ENCODE results near the gene TMEM94. TPM values are rescaled to one million over a fixed set of nuclear protein-coding genes. Genes with fewer than 3 reads are reported as not detected.

Gene TMEM94
- total RNA-seq, 1 donor from 2014 or later: 112 TPM

DNA sequence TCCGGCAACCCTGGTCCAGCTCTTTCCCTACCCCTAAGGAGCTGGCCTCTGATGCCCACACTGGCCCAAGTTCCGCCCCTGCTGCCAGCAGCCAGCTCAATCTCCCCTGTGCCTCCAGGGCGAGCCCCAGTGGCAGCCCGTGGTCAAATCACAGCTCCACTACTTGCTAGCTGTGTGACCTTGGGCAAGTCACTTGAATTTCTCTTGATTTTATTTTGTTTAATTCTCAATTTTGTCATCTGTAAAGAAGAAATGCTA lies 48.6 kb downstream of the TMEM94 start:
- no peaks in the 10 kb centered on the region for H3K36me3 Mint-ChIP-seq
- H3K4me3 Mint-ChIP-seq: no peak overlapping the region
- TF ChIP-seq, protein P1, sequence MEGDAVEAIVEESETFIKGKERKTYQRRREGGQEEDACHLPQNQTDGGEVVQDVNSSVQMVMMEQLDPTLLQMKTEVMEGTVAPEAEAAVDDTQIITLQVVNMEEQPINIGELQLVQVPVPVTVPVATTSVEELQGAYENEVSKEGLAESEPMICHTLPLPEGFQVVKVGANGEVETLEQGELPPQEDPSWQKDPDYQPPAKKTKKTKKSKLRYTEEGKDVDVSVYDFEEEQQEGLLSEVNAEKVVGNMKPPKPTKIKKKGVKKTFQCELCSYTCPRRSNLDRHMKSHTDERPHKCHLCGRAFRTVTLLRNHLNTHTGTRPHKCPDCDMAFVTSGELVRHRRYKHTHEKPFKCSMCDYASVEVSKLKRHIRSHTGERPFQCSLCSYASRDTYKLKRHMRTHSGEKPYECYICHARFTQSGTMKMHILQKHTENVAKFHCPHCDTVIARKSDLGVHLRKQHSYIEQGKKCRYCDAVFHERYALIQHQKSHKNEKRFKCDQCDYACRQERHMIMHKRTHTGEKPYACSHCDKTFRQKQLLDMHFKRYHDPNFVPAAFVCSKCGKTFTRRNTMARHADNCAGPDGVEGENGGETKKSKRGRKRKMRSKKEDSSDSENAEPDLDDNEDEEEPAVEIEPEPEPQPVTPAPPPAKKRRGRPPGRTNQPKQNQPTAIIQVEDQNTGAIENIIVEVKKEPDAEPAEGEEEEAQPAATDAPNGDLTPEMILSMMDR (conservative IDR thresholded peaks at IDR 0.05): no peak
- no peak overlapping the region for H3K27ac Mint-ChIP-seq
- H3K9me3 Mint-ChIP-seq: no peaks in the 10 kb centered on the region
- no peaks in the 10 kb centered on the region for H3K27me3 Mint-ChIP-seq
- DNase-seq (ENCODE audit: extremely low spot score, unreplicated experiment): no peak
- peaks cover 11% of the 10 kb centered on the region for H3K4me1 Mint-ChIP-seq (ENCODE audit: unreplicated experiment)

DNA sequence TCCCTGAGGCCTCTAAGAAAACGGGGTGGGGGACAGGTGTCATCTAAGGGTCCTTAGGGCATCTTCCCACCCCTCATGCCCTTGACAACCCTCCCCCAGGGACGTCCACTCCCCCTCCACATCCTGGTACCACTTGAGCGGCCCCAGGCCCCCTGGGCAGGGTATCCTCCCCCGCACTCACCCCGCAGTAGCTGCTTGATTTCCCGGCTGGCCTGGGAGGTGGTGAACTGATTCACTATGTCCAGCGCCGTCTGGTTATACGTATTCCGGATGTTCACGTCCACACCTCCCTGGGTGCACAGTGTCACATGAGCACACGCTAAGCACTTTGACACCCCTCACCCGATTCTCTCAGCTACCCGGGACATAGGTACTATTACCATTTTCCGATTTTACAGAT lies 49.2 kb downstream of the TMEM94 start:
- DNase-seq (ENCODE audit: extremely low spot score, unreplicated experiment): no peak
- Mint-ChIP-seq H3K27me3 (no peaks in the 10 kb centered on the region), H3K9me3 (no peaks in the 10 kb centered on the region), H3K27ac (no peak overlapping the region), H3K4me3 (no peak overlapping the region), H3K4me1 (ENCODE audit: unreplicated experiment) (peaks cover 11% of the 10 kb centered on the region), H3K36me3 (no peaks in the 10 kb centered on the region)
- TF ChIP-seq, protein P1 (conservative IDR thresholded peaks at IDR 0.05): no peak

DNA sequence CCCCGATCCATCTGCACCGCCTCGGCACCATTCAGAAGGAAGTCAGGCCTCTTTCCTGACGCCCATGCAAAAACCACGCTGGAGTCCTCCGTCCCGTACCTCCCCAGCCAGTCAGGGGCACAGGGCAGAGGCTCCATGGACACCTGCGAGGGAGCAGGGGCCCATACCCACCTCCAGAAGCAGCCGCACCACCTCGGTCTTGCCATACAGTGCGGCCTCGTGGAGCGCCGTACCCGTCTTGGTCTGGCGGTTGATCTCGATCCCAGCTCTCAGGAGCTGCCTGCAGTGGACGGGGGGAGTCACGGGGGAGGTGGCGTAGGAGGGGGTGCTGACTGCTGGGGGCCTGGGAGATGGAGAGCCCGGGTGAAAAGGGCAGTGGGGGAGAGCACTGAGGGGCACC lies 49.7 kb downstream of the TMEM94 start:
- Mint-ChIP-seq H3K4me3 (no peak overlapping the region), H3K4me1 (ENCODE audit: unreplicated experiment) (peaks cover 11% of the 10 kb centered on the region), H3K27ac (no peak overlapping the region)

DNA sequence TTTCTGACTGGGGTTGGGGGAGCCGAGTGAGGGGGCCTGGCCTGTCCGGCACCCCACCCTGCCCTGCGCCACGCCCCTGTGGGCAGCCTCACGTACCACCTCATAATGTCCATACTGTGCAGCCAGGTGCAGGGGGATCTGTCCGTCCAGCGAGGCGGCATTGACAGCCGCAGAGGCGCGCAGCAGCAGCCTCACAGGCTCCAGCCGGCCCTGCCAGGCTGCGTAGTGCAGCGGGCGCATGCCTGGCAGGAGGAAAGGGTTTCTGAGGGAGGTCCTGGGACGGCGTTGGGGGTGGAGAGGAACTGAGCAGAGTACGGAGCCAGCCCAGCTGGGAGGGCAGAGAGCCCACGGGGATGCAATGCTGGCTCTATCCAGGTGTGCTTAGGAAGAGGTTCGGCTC lies 50.5 kb downstream of the TMEM94 start:
- TF ChIP-seq, protein P1 (conservative IDR thresholded peaks at IDR 0.05): no peak
- no peaks in the 10 kb centered on the region for H3K9me3 Mint-ChIP-seq
- no peak overlapping the region for H3K27ac Mint-ChIP-seq
- no peak for DNase-seq (ENCODE audit: extremely low spot score, unreplicated experiment)
- H3K4me3 Mint-ChIP-seq: no peak overlapping the region
- no peaks in the 10 kb centered on the region for H3K36me3 Mint-ChIP-seq
- no peaks in the 10 kb centered on the region for H3K27me3 Mint-ChIP-seq
- H3K4me1 Mint-ChIP-seq (ENCODE audit: unreplicated experiment): peaks cover 11% of the 10 kb centered on the region

More for the DNA sequence above, 49.7 kb downstream of the TMEM94 start:
- Mint-ChIP-seq H3K36me3 (no peaks in the 10 kb centered on the region), H3K27me3 (no peaks in the 10 kb centered on the region), H3K9me3 (no peaks in the 10 kb centered on the region)
- DNase-seq (ENCODE audit: extremely low spot score, unreplicated experiment): no peak
- TF ChIP-seq, protein P1 (conservative IDR thresholded peaks at IDR 0.05): no peak

DNA sequence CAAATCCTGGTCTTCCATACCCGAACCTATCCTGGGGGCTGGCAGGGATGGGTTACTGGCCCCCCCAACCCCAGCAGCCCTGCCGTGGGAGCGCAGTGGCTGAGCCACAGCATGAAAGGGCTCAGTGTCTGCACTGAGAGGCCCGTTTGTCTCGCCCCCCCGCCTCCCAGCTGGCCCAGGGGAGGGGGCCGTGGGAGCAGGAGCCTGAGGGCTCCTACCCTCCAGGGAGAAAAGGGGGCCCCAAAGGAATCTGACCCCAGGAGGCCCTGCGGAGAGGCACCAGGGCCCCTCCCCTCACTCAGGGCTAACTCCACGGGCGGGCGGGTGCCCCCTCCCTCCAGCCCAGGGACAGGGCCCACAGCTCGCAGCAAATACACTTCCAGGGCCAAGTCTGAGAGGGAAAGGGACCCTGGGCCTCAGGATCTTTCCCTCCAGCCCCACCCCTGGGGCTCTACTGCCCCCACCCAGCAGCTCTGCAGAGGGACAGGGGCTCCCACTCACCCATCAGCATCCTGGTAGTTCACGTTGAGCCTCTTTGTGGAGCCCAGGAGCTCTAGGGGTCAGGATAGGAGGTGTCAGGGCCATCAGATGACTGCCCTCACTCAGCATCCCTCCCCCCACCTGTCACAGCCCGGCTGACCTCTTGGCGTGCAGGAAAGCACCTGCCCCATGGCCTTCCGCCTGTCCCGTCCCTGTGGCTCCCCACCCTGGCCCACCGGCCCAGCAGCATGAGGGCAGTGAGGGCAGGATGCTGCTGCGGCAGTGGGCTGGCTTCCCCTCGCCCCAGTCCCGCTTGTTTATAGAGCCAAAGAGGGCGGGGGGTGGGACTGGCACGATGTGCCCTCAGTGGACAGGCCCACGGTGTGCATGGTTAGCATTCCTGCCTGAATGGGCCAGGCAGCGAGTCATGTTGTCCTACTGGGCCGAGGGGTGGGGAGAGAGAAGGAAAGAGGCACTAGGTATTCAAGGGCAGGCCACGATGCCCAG lies 51.6 kb downstream of the TMEM94 start:
- Mint-ChIP-seq H3K36me3 (no peaks in the 10 kb centered on the region), H3K27me3 (no peaks in the 10 kb centered on the region), H3K4me1 (ENCODE audit: unreplicated experiment) (peaks cover 11% of the 10 kb centered on the region), H3K27ac (no peak overlapping the region), H3K9me3 (no peaks in the 10 kb centered on the region), H3K4me3 (no peak overlapping the region)
- TF ChIP-seq, protein P1 (conservative IDR thresholded peaks at IDR 0.05): no peak
- DNase-seq (ENCODE audit: extremely low spot score, unreplicated experiment): no peak
